Measurements from ENCODE around the gene PBRM1. TPM values are rescaled to one million over a fixed set of nuclear protein-coding genes. Genes with fewer than 3 reads are reported as not detected.

PBRM1 gene
- total and polyA plus RNA-seq, 3 donors from 2014 or later, result 28.9 to 109 (median 99.8) TPM

GRCh38 chr3:52671676-52672075 lies 14.0 kb downstream of the PBRM1 start:
- peaks cover 15% of the 10 kb centered on the region for H3K4me1 ChIP-seq
- no peak for DNase-seq
- no peaks in the 10 kb centered on the region for H3K36me3 ChIP-seq (ENCODE audit: low read depth, missing control alignments)
- peak overlapping the region in 1 of 2 donors; percentile 38 for H3K27ac ChIP-seq
- intact Hi-C loops (cut with DNase I; ENCODE audit: low total_unique reads), result no loop called here
- no peak overlapping the region for H3K4me3 ChIP-seq
- WGBS, 2 donors, result 72 to 79% methylated on average over 1 of the region's 1 CpG
- no peaks in the 10 kb centered on the region for H3K9me3 ChIP-seq
- no peak for TF ChIP-seq POLR2A (IDR thresholded peaks at IDR 0.05)
- TF ChIP-seq CTCF (IDR thresholded peaks at IDR 0.05), result no peak
- no peaks in the 10 kb centered on the region for H3K27me3 ChIP-seq

GRCh38 chr3:52670621-52671521 lies 14.8 kb downstream of the PBRM1 start:
- Histone ChIP-seq H3K27me3 (no peaks in the 10 kb centered on the region), H3K4me3 (no peak overlapping the region), H3K9me3 (no peaks in the 10 kb centered on the region), H3K36me3 (ENCODE audit: low read depth, missing control alignments) (no peaks in the 10 kb centered on the region), H3K4me1 (peaks cover 15% of the 10 kb centered on the region), H3K27ac (peak overlapping the region; percentile 25 to 38)
- WGBS, 2 donors, result 51 to 55% methylated on average over 9 of the region's 9 CpGs
- peak; percentile 55 for DNase-seq
- TF ChIP-seq CTCF (IDR thresholded peaks at IDR 0.05) (no peak), POLR2A (IDR thresholded peaks at IDR 0.05) (no peak)
- intact Hi-C loops (cut with DNase I; ENCODE audit: low total_unique reads), result no loop called here

- H3K4me3 ChIP-seq, result no peak overlapping the region
- H3K36me3 ChIP-seq (ENCODE audit: low read depth, missing control alignments), result no peaks in the 10 kb centered on the region
- intact Hi-C loops (cut with DNase I; ENCODE audit: low total_unique reads), result no loop called here
- no peak for TF ChIP-seq POLR2A (IDR thresholded peaks at IDR 0.05)
- no peak for TF ChIP-seq CTCF (IDR thresholded peaks at IDR 0.05)
- no peak for DNase-seq
- no peaks in the 10 kb centered on the region for H3K27me3 ChIP-seq
- H3K4me1 ChIP-seq, result no peaks in the 10 kb centered on the region
- H3K27ac ChIP-seq, result no peak overlapping the region
- H3K9me3 ChIP-seq, result no peaks in the 10 kb centered on the region
- WGBS, 2 donors, result 80 to 88% methylated on average over 3 of the region's 3 CpGs
These were observed 22.6 kb downstream of the PBRM1 start for GRCh38 chr3:52663098-52663497.

- no peak for DNase-seq
- Histone ChIP-seq H3K36me3 (ENCODE audit: low read depth, missing control alignments) (no peaks in the 10 kb centered on the region), H3K4me3 (no peak overlapping the region), H3K27ac (no peak overlapping the region), H3K27me3 (no peaks in the 10 kb centered on the region), H3K4me1 (no peaks in the 10 kb centered on the region), H3K9me3 (no peaks in the 10 kb centered on the region)
- TF ChIP-seq CTCF (IDR thresholded peaks at IDR 0.05) (no peak), POLR2A (IDR thresholded peaks at IDR 0.05) (no peak)
- WGBS, 2 donors, result 65 to 98% methylated on average over 3 of the region's 3 CpGs
- intact Hi-C loops (cut with DNase I; ENCODE audit: low total_unique reads), result no loop called here
These were observed 25.7 kb downstream of the PBRM1 start for GRCh38 chr3:52660046-52660445.

GRCh38 chr3:52655895-52656294 lies 29.8 kb downstream of the PBRM1 start:
- 94% methylated on average over 3 of the region's 3 CpGs for WGBS, 2 donors
- H3K27ac ChIP-seq, result no peak overlapping the region
- no peak overlapping the region for H3K4me3 ChIP-seq
- H3K9me3 ChIP-seq, result no peaks in the 10 kb centered on the region
- no peak for DNase-seq
- H3K36me3 ChIP-seq (ENCODE audit: low read depth, missing control alignments), result no peaks in the 10 kb centered on the region
- TF ChIP-seq CTCF (IDR thresholded peaks at IDR 0.05) (no peak), POLR2A (IDR thresholded peaks at IDR 0.05) (no peak)
- no peaks in the 10 kb centered on the region for H3K27me3 ChIP-seq
- H3K4me1 ChIP-seq, result no peaks in the 10 kb centered on the region
- intact Hi-C loops (cut with DNase I; ENCODE audit: low total_unique reads), result no loop called here
